Effector memory CD4-positive, alpha-beta T cell (primary cell): ENCODE data around the gene OR4C3.
"Not testable (repeated sequence)": the region's sequence is repeated elsewhere in the genome, so short reads cannot be mapped to it uniquely, and the experiment has no call there.

Experiments
- DNase-seq, 3 donors: peaks; one replicate each; pipeline ENCODE4 v3.0.0-alpha.2; 2020
- H3K27ac ChIP-seq: 2 replicates; pipeline ENCODE4 v1.7.0; 2013; ENCODE audit warnings: mild to moderate bottlenecking, low read length, moderate library complexity; ENCODE audit not compliant: insufficient read depth, poor library complexity, severe bottlenecking
- H3K27me3 ChIP-seq: replicated peaks from 2 replicates; pipeline ENCODE4 v1.7.0; 2013; ENCODE audit warnings: mild to moderate bottlenecking, low read length; ENCODE audit not compliant: insufficient read depth, control insufficient read depth, poor library complexity, severe bottlenecking
- H3K36me3 ChIP-seq: 2 replicates; pipeline ENCODE4 v1.7.0; 2013; ENCODE audit warnings: mild to moderate bottlenecking, low read length, moderate library complexity; ENCODE audit not compliant: control insufficient read depth, insufficient read depth
- H3K4me1 ChIP-seq: 2 replicates; pipeline ENCODE4 v1.7.0; 2013; ENCODE audit warnings: low read length, mild to moderate bottlenecking; ENCODE audit not compliant: control insufficient read depth, insufficient read depth, poor library complexity, severe bottlenecking
- H3K4me3 ChIP-seq: 2 replicates; pipeline ENCODE4 v1.7.0; 2013; ENCODE audit warnings: low read length, low read depth, mild to moderate bottlenecking; ENCODE audit not compliant: insufficient read depth, poor library complexity, severe bottlenecking
- H3K9me3 ChIP-seq: 2 replicates; pipeline ENCODE4 v1.7.0; 2013; ENCODE audit warnings: mild to moderate bottlenecking, low read length, moderate library complexity; ENCODE audit not compliant: control insufficient read depth

Gene OR4C3

GRCh38 chr11:48361289-48361688, 36.6 kb downstream of the OR4C3 start:
- not testable (repeated sequence) for H3K9me3 ChIP-seq, H3K27me3 ChIP-seq, H3K4me1 ChIP-seq, DNase-seq, H3K36me3 ChIP-seq, H3K4me3 ChIP-seq, H3K27ac ChIP-seq

DNA sequence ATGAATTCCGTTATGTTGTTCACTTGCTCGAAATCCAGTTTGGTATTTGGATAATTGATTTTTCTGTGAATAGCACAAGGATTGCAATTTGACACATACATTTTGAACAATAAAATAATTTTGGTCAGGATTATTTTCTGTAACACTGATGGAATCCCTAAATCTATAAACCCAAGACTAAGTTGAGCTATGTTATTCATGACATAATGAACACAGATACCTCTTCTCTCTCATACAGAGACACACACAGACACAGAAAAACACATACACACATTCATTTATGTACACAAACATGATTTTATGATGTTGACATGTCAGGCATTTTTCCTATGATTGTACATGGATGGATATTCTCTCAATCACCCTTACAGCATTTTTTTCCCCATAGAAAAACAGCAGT, 41.6 kb downstream of the OR4C3 start, which contains the start of gene OR4C5:
TSS of gene OR4C5 (minus strand) at position 101 of the 400 bp plus-strand sequence. CDS start at position 101, 0 bp downstream.
- no peak within 1 kb of the TSS for H3K4me3 ChIP-seq
- H3K4me1 ChIP-seq, result no peaks in the 10 kb centered on the region
- no peak for DNase-seq
- no peak within 1 kb of the TSS for H3K27ac ChIP-seq
- H3K36me3 ChIP-seq, result no peaks in the 10 kb centered on the region
- H3K9me3 ChIP-seq, result no peaks in the 10 kb centered on the region
- H3K27me3 ChIP-seq, result no peaks in the 10 kb centered on the region
